HCT116 (cell line): ENCODE data around the gene PACRGL. TPM values are rescaled to one million over a fixed set of nuclear protein-coding genes. Genes with fewer than 3 reads are reported as not detected.
"Not testable (repeated sequence)": the region's sequence is repeated elsewhere in the genome, so short reads cannot be mapped to it uniquely, and the experiment has no call there.

Experiments
- ATAC-seq: fragments of 200-7000 bp; cut with Tn5 transposase; 2 replicates; pipeline ENCODE4 v1.9.1; 2020; ENCODE audit warnings: mild to moderate bottlenecking, moderate library complexity
- BruUV-seq: library from RNA; stranded (reverse); fragments of 400-500 nt; replicated peaks from 2 replicates; lab custom pipeline; 2021; lab: Mats Ljungman, UMichigan
- CTCF ChIA-PET: fragments of 300-600 bp; sonication (Branson Sonifier 250); formaldehyde crosslinking; loops from one replicate; lab custom pipeline; 2021; ENCODE audit warnings: antibody characterized with exemption; lab: Charles Lee
- POLR2A ChIA-PET: fragments of 300-600, 350-600 bp; sonication (Branson Sonifier 250); formaldehyde crosslinking; loops from one replicate; lab custom pipeline; 2021; ENCODE audit warnings: antibody characterized with exemption; lab: Charles Lee
- RAD21 ChIA-PET, 2 experiments: fragments of 300-600 bp; sonication (Branson Sonifier 250); formaldehyde crosslinking; loops; one replicate each; lab custom pipeline; 2023; ENCODE audit warnings: low total read pairs in 2 of 2; ENCODE audit not compliant: uncharacterized antibody in 2 of 2, unreplicated experiment in 2 of 2, low non-redundant PET in 1 of 2; lab: Charles Lee
- DNase-seq: peaks from one replicate; pipeline ENCODE4 v3.0.0-alpha.2; 2010; ENCODE audit warnings: low read depth, low spot score
- H2AFZ ChIP-seq: fragments of 200-600 bp; shearing (Covaris generic), sonication (generic); 2 replicates; pipeline ENCODE4 v1.6.1; 2017; ENCODE audit warnings: low read depth, mixed run types, mixed read lengths, antibody characterized with exemption, low read length; ENCODE audit not compliant: poor library complexity, severe bottlenecking
- H3K27ac ChIP-seq: 2 replicates; pipeline ENCODE4 v1.5.1; 2012; ENCODE audit warnings: low read depth, low read length
- H3K27me3 ChIP-seq: fragments of 200-600 bp; sonication (generic); 2 replicates; pipeline ENCODE4 v1.6.1; 2016; ENCODE audit warnings: mixed run types, low read length, mixed read lengths; ENCODE audit not compliant: insufficient read depth
- H3K36me3 ChIP-seq, 2 experiments: fragments of 200-500 bp in 1 of 2; fragments of 200-600 bp in 1 of 2; sonication (Bioruptor generic) in 1 of 2; sonication (generic) in 1 of 2; 2 replicates each; pipeline versions ENCODE4 v1.5.1 to v1.6.1; 2014 to 2016; ENCODE audit warnings: low read length in 2 of 2, inconsistent platforms in 1 of 2, mixed read lengths in 1 of 2, mixed run types in 1 of 2; ENCODE audit not compliant: insufficient read depth in 2 of 2, control insufficient read depth in 1 of 2
- H3K4me1 ChIP-seq, 2 experiments: fragments of 200-600 bp in 1 of 2; sonication (generic) in 1 of 2; 2 replicates each; pipeline versions ENCODE4 v1.5.1 to v1.6.1; 2012 to 2017; ENCODE audit warnings: low read length in 2 of 2, inconsistent platforms in 1 of 2, mild to moderate bottlenecking in 1 of 2, mixed read lengths in 1 of 2, mixed run types in 1 of 2, moderate library complexity in 1 of 2; ENCODE audit not compliant: insufficient read depth in 2 of 2, control insufficient read depth in 1 of 2
- H3K4me2 ChIP-seq: fragments of 200-600 bp; sonication (generic); 2 replicates; pipeline ENCODE4 v1.6.1; 2017; ENCODE audit warnings: mixed run types, low read length, mixed read lengths
- H3K4me3 ChIP-seq, 2 experiments: fragments of 200-600 bp in 1 of 2; sonication (generic) in 1 of 2; replicated peaks in 1 of 2; 2 replicates each; pipeline ENCODE4 v1.5.1; 2011 to 2016; ENCODE audit warnings: low read length in 2 of 2, control low read depth in 1 of 2, low read depth in 1 of 2, mild to moderate bottlenecking in 1 of 2, mixed read lengths in 1 of 2, mixed run types in 1 of 2
- H3K79me2 ChIP-seq: fragments of 200-600 bp; sonication (generic); 2 replicates; pipeline ENCODE4 v1.6.1; 2017; ENCODE audit warnings: mild to moderate bottlenecking, mixed run types, low read length, moderate library complexity, mixed read lengths; ENCODE audit not compliant: insufficient read depth
- H3K9ac ChIP-seq: fragments of 200-600 bp; sonication (generic); 2 replicates; pipeline ENCODE4 v1.6.1; 2016; ENCODE audit warnings: low read length, mixed read lengths
- H3K9me2 ChIP-seq: fragments of 200-600 bp; sonication (generic), shearing (Covaris generic); 2 replicates; pipeline ENCODE4 v1.6.1; 2017; ENCODE audit warnings: mixed run types, mild to moderate bottlenecking, moderate library complexity; ENCODE audit not compliant: insufficient read depth
- H3K9me3 ChIP-seq, 2 experiments: fragments of 200-500 bp in 1 of 2; fragments of 200-600 bp in 1 of 2; sonication (Bioruptor generic) in 1 of 2; sonication (generic) in 1 of 2; 2 replicates each; pipeline ENCODE4 v1.6.1; 2014 to 2017; ENCODE audit warnings: low read length in 2 of 2, mixed read lengths in 2 of 2, inconsistent platforms in 1 of 2, low read depth in 1 of 2, mild to moderate bottlenecking in 1 of 2, mixed run types in 1 of 2, moderate library complexity in 1 of 2; ENCODE audit not compliant: control insufficient read depth in 1 of 2, insufficient read depth in 1 of 2
- H4K20me1 ChIP-seq: fragments of 200-600 bp; sonication (generic), shearing (Covaris generic); 2 replicates; pipeline ENCODE4 v1.6.1; 2017; ENCODE audit warnings: mixed run types, mild to moderate bottlenecking, moderate library complexity; ENCODE audit not compliant: insufficient read depth
- EZH2phosphoT487 ChIP-seq: fragments of 200-600 bp; IDR thresholded peaks from 2 replicates; pipeline ENCODE4 v1.6.1; 2018; ENCODE audit warnings: antibody characterized with exemption, borderline replicate concordance
- POLR2A ChIP-seq: IDR thresholded peaks from 2 replicates; pipeline ENCODE4 v1.7.0; 2011; ENCODE audit warnings: borderline replicate concordance; ENCODE audit not compliant: insufficient read depth, insufficient read length; ENCODE audit errors: extremely low read depth
- POLR2AphosphoS5 ChIP-seq: IDR thresholded peaks from 2 replicates; pipeline ENCODE4 v1.6.1; 2011; ENCODE audit warnings: mild to moderate bottlenecking, low read depth, low read length, moderate library complexity
- SP1 ChIP-seq: IDR thresholded peaks from 2 replicates; pipeline ENCODE4 v1.6.1; 2012; ENCODE audit warnings: low read depth
- TCF7L2 ChIP-seq: IDR thresholded peaks from 2 replicates; pipeline ENCODE4 v1.7.0; 2011; ENCODE audit warnings: borderline replicate concordance, inconsistent platforms; ENCODE audit not compliant: insufficient read depth, insufficient read length; ENCODE audit errors: extremely low read depth
- intact Hi-C: fragments of 100-400 bp; cut with micrococcal nuclease; formaldehyde crosslinking; loops from 2 replicates; pipeline ENCODE4 v1.10.0; 2022
- total RNA-seq: library from RNA; stranded (reverse); gene quantifications from one replicate; pipeline ENCODE4 v1.2.1, GENCODE V29; 2021; ENCODE audit not compliant: unreplicated experiment

Gene PACRGL
- total RNA-seq, 1 experiment from 2014 or later, result 26.4 TPM

DNA sequence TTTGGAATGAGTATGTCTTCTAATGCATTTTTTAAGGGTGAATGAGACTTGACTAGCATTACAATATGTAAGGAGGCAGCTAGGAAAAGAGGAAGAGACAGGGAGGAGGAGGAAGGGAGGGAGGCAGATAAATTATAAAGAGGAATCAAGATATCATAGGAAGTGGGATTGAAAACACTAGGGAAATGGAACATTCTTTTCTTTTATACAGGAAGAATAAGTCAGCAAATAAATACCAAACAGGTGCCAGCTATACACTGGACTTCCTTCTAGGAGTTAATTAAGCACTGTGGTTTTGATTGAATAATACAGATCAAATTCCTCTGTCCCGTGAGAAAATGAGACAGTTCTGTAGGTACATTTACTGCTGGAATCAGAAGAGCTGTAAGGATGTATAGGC, 78.6 kb downstream of the PACRGL start:
- no peaks in the 10 kb centered on the region for H3K27me3 ChIP-seq
- H3K27ac ChIP-seq, result no peak overlapping the region
- CTCF ChIA-PET, result no interaction called here
- H3K4me2 ChIP-seq, result no peak overlapping the region
- DNase-seq, result no peak
- H3K36me3 ChIP-seq, result no peaks in the 10 kb centered on the region
- TF ChIP-seq SP1, result no peak
- TF ChIP-seq TCF7L2, result no peak
- no peak for TF ChIP-seq POLR2AphosphoS5
- TF ChIP-seq POLR2A, result no peak
- TF ChIP-seq EZH2phosphoT487, result no peak
- TF ChIP-seq, all 23 proteins: peak for 0
- no TSS peak for BruUV-seq
- no peak for ATAC-seq
- Histone ChIP-seq H4K20me1 (no peaks in the 10 kb centered on the region), H3K9ac (no peak overlapping the region), H3K4me3 (no peak overlapping the region), H3K9me3 (no peaks in the 10 kb centered on the region), H3K4me1 (no peaks in the 10 kb centered on the region), H3K9me2 (no peaks in the 10 kb centered on the region), H2AFZ (no peak overlapping the region), H3K79me2 (no peaks in the 10 kb centered on the region)
- intact Hi-C loops, result loop anchor here (10.0 kb wide), 1 partner anchor 356 kb away; no protein-coding TSS in a partner anchor
- POLR2A ChIA-PET, result no interaction called here
- RAD21 ChIA-PET, result no interaction called here

DNA sequence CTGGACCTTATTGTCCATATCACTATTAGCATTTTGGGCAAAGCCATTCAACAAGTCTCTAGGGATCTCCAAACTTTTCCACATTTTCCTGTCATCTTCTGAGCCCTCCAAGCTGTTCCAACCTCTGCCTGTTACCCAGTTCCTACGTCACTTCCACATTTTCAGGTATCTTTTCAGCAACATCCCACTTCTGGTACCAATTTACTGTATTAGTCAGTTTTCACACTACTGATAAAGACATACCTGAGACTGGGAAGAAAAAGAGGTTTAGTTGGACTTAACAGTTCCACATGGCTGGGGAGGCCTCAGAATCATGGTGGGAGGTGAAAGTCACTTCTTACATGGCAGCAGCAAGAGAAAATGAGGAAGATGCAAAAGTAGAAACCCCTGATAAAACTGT, 82.9 kb downstream of the PACRGL start:
- DNase-seq, CTCF ChIA-PET, H3K4me2 ChIP-seq, ATAC-seq, RAD21 ChIA-PET, H3K4me1 ChIP-seq, H3K27me3 ChIP-seq, intact Hi-C loops, H3K9me2 ChIP-seq, H3K4me3 ChIP-seq, POLR2A ChIA-PET, H3K79me2 ChIP-seq, H4K20me1 ChIP-seq, H3K9ac ChIP-seq, H3K9me3 ChIP-seq, H2AFZ ChIP-seq, H3K27ac ChIP-seq, H3K36me3 ChIP-seq, BruUV-seq: not testable (repeated sequence)
